A204.1 (cell line): ENCODE measurements around the gene TMEM236.

Source experiments
- FAIRE-seq: peaks from 2 replicates; lab custom pipeline; 2012; peaks lifted over from hg19 to GRCh38; lab: Jason Lieb, UNC

TMEM236 gene

DNA sequence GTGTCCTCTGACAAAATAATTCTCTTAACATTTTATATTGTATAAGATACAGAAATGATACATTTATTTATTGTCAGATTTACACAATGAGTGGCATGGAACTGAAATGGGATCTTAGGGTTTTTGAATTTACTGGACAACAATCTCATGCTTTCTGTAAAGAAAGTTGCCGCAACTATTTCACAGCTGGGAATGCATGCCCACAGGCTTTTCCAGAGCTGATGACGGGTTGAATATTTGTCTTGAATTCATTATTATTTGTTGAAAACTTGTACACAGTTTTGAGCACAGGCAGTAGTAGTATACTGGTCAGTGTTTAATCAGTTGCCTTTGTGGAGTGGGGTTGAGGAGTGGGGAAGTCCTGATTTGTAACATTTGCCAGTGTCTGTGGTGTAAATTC is 36.6 kb downstream of the TMEM236 start:
- no peak for FAIRE-seq

DNA sequence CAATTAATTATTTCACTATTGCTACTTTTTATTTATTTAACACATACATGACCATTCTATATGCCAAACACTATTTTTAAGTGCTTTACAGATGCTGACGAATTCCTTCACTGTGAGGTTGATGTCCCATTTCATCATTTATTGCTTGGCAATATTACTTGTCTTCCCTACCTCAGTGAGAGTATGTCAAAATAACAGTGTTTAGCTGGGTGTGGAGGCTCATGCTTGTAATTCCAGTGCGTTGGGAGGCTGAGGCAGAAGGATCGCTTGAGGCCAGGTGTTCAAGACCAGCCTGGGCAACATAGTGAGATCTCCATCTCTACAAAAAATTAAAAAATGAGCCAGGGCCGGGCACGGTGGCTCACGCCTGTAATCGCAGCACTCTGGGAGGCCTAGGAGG is 37.4 kb downstream of the TMEM236 start:
- FAIRE-seq = no peak

DNA sequence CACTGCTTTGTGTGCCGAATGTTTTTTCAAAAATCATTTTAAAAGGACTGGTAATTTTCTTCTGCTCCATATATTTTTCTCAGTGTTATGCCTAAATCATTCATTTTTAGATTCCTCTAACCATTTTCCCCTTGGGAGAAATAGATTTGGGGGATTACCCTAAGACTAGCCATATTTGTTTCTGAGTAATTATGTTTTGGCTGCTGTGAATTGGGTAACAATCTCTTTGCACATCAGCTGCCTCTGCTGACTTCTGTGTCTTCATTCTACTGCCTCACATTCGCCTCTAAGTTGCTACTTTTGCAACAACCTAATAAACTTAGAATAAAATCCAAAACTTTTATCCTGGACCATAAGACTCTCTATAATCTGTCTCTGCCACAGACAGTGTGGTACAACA is 38.6 kb downstream of the TMEM236 start:
- FAIRE-seq = no peak

DNA sequence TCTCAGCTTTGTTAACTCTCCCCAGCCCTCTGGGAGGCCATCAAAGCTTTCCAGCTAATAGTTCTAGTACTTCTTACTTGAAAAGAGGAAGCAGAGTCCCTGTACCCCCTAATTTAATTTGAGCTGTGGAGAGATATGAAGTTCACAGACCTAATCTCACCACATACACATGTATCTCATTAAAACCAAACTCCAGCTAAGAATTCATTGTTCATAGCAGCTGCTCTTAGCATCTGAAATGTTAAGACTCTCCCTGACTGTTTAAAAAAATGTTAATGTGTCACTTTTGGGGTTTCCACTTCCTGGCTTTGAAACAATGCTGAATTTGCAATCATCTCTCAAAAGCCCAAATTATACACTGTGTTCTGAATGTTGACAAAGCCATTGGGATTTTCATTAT is 41.0 kb downstream of the TMEM236 start:
- FAIRE-seq = no peak

DNA sequence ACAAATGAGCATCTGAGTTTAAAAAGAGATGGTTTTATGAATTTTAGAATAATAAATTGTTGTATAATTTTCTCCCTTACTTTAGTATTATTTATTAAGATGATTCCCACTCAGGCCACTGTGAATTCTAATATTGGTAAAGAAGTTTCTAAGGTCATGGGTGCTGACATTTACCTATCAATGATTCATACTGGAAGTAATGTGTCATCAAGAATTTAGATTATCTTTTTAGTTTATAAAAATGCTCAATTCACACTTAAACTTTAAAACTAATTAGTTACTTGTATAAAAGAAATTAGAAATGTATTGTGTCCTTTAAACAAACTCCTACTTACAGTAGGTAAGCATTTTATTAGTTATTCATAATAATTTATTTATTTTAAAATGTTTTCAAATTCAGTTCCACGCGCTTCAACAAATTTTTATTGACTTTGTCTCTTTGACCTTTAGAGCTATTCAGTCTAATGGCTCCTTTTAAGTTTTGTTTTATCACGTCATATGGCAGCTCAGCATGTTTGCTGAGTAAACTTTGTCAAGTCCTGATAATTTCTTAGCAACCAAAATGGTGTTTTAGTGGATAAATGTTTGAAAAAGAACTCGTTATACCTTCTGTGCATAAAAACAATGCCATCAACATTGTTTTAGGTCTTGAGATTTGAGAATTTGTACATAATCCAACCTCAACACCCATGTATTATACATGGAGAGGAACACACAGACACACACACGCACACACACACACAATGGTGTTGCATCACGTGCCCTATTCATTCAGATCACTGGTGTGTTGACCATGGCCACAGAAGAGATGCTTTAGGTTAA is 42.0 kb downstream of the TMEM236 start:
- FAIRE-seq = no peak

DNA sequence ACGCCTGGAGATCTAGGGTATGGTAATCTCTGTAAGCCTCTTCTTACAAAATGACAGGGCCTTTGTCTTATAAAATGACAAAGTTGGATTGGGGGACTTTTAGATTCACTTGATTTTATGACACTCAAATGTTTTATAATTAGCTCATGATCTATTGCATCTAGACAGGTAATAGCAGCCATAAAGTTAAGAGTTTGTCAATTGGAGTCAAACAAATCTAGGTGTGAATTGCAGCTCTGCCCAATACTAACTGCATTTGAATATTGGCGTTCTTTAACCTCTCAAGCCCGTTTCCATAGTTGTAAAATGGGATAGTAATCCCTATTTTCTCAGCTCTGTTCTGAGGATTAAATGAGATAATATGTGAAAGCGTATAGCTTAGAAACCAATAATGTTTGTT is 43.1 kb downstream of the TMEM236 start:
- FAIRE-seq = no peak

DNA sequence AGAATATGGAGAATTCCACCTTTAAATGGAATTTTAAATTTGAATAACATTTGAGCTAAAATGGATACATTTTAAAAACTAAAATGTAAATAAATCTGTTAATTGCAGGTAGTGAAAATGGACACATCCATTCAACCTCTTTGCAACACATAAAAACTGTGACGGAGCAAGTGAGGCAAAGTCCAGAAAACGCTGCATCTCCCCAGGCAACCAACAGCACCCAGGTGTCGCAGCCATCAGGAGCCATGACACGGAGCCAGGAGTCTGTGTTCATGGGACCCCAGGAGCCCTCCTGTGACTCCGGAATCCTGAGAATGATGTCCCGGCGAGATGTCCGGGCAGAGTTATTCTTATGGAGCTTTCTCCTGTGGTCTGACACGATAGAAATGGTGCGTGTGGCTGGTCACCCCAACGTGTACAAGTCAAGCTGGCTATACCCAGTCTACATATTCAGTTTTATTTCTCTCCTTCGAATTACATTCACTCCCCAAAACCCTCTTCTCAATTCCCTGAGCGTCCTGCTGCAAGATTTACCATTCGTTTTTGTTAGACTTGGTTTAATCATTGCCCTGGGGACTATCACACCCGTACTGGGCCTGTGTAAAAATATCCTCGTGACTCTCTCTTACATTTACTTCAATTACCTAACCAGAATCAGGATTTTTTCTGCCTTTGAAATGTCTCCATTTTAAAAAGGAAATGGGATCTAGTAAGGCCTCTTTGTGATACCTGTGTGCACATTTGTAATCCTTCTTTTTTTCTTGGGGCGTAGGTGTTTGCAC is 44.0 kb downstream of the TMEM236 start:
- no peak for FAIRE-seq

DNA sequence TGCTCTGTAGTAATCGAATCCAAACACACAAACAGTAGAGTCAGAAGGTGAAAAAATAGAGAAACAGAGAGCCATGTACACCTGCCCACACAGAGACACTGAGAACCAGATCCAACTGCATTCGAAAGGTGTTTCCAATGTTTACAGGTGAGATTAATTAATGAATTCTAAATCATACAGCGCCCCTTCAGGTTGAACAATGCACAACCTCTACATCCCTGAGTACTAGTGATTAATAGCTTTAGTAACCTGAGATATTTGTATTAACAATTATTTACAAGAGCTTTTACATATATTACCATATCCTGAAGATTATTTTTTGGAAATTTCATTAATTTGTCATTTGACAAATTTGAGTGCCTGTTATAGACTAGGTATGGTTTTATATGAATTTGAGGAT is 49.5 kb downstream of the TMEM236 start:
- no peak for FAIRE-seq

DNA sequence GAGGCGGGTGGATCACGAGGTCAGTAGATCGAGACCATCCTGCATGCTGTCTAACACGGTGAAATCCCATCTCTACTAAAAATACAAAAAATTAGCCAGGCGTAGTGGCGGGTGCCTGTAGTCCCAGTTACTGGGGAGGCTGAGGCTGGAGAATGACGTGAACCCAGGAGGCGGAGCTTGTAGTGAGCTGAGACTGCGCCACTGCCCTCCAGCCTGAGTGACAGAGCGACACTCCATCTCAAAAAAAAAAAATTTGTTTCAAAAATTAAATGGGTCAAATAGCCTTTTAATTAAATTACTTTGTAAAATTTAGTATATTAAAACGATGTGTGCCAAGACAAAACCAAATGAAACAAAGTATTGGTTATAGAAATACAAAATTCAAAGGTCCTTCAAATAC is 50.3 kb downstream of the TMEM236 start:
- FAIRE-seq = no peak

DNA sequence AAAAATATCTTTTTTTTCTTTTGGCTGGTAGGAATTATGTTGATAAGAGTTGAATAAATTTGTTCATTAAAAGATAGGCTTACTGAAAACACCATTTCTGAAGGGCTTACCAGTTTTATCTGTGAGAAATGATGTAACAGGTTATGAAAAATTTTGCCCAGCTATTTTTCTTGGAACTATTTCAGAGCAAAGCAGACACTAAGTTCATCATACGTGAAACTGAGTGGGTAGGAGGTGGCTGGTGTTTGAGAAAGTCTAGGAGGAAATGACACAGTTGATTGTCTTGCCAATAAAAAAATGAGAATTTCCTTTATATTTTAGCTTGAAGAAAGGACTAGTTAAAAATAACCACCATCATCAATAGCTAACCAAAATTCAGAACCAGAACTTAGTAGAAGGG is 51.0 kb downstream of the TMEM236 start:
- FAIRE-seq = no peak

DNA sequence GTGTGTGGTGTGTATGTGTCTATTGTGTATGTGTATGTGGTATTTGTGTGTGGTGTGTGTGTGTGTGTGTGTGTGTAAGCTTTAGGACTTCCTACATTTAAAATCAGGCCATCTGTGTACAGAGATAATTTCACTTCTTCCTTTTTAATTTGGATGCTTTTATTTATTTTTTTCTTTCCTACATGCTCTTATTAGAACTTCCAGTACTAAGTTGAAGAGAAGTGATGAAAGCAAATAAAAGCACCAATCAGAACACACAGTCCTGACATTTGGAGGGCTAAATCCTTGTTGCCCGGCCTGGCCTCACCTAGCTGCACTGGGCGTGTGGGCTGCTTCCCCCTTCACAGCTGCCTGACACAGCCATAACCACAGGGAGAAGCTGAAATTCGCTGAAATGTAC is 53.3 kb downstream of the TMEM236 start:
- no peak for FAIRE-seq

DNA sequence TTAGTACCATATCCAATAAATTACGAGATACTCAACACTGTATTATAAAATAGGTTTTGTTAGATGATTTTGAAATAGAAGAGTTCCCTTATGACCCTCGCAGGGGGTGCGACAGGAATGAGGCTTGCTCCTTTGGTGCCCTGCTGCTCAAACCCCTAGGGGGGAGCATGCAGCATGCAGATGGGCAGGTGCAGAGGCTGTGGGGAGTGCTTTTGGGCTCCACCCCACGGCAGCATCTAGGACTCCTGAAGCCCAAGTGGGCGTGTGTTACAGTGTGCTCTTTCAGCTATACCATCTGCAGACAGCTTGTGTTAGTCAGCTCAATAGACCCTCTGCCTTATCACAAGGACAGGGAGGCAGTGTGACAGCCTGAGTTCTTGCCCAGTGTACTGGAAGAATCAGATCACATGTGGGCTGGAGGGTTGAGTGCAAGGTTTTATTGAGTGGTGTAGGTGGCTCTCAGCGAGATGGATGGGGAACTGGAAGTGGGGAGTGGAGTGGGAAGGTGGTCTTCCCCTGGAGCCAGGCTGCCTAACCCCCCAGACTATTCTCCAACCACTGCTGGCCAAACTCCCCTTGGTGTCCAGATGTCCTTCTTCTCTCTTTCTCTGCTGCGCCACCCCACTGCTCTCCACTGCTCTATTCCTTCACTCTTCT is 54.0 kb downstream of the TMEM236 start:
- FAIRE-seq = no peak

DNA sequence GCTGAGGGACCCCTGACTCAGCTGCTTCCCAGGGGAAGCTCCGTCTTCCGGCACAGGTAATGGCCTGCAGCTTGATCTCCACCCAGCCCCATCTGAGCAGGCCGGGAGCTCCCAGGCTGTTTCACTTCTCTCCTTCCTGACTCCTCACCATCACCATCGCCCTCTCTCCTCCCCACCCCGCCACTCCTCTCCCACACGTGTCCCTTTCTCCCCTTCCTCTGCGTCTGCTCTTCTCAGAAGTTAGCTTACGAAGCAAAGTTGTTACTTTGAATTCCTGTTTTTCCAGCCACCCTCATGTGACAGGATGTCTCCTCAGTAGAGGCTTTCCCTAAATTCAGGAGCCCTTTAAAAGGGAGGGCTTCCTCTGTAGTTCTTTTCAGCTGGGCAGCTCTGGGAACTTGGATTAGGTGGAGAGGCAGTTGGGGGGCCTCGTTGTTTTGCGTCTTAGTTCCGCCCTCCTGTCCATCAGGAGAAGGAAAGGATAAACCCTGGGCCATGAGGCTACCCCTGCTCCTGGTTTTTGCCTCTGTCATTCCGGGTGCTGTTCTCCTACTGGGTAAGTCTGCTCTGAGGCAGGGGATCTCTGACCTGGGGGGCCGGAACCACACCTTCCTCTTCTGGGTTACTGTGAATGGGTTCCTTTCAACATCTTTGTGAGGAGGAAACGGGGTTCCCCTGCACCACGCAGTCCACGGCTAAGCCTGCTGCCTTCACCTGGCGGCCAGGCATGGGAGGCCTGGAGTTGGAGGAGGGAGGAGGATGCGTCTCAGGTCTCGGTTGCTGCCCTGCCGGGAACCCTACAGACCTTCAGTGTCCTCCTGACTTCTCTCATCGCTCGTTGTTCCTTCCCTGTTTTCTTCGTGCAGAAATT is 57.2 kb downstream of the TMEM236 start, which contains the start of gene MRC1:
MRC1 (plus strand) TSS at position 378 of the 871 bp plus-strand sequence; CDS start at position 496, 118 bp downstream.
- no peak for FAIRE-seq

DNA sequence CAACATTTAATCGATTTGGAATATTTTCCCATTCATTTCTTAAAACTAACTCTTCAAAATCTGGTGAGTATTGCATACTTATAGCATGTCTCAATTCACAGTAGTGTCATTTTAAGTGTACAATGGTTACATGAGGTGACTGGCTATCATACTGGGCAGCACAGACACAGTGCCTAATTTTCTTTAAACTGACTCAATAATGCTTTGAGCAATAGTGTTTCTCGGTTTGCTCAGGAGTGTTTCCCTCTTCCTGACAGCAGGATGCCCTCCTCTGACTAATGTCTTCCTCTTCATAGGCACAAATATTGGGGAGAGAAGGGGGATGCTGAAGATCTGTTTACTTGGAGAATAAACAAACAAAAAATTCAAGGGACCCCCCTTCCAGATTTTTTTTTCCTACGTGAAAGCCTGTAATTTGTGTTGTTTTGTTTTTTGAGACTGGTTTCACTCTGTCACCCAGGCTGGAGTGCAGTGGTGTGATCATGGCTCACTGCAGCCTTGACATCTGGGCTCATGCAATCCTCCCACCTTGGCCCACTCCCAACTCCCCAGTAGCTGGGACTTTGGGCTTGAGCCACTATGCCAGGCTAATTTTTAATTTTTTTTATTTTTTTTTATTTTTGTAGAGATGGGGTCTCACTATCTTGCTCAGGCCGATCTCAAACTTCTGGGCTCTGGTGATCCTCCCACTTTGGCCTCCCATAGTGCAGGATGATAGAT is 59.3 kb downstream of the TMEM236 start:
- no peak for FAIRE-seq

DNA sequence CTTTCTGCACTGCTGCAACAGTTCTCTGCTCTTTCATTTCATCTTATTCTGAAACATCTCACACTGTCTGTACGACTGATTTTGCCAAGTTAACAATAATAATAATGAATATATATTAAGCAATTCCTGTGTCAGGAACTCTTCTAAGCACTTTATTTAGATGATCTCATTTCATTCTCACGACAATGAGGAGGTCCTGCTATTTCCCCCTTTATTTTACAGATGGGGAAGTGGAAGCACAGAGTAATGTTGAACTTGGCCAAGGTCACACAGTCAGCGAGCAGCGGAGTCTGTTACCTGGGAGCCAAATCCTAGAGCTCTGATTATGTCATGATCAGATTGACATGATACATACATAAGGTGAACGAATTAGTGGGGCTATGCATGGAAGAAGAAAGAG is 63.0 kb downstream of the TMEM236 start:
- FAIRE-seq = no peak

DNA sequence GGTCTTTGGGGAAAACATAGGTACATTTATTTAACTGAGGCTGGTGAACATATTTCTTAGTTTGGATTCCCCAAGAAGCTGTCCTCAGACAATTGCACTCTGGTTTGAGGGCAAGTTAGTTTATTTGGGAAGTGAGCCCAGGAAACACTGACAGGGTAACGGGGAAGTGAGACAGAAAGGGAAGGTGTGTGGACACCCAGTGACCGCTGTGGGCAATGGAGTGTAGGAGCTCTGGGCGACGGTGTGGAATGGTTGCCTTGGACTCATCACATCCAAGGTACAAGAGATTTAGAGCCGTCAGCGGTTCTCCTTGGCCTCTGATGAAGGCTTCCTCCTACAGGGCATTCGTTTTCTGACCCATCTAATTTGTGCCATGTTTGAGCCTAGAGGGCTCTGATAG is 64.2 kb downstream of the TMEM236 start:
- no peak for FAIRE-seq

DNA sequence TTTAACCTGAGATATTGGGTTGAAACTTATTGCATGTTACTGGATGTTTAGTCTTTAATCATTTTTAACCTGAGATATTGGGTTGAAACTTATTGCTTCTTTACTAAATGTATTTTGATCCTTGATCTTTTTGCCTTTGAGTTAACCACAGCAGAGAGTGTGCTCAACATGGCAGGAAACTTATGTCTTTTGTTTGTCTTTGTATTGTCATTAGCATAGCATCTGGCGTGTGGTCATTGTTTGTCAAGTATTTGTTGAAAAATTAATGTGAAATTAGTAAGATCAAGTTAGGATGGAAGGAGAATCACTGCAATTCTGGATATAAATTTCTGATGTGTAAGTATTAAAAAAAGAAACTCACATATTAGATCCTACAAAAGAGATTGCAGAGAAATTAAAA is 65.3 kb downstream of the TMEM236 start:
- no peak for FAIRE-seq

DNA sequence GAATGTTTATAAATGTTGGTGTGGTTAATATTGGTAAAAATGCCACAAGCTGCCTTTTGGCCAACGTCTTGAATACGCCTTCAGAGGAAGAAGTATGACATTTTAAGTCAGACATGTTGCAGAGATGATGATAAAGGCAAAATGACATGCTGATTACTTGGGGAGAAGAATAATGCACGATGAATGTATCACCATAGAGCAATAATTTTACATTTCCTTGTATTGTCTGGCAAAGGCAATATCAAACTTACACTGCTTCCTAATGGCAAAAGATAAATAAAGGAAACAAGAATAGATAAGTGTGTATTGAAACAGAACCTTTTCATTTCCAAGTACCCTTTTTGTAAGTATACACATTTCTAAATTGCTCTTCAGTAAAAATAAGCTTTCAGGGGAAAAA is 65.8 kb downstream of the TMEM236 start:
- no peak for FAIRE-seq

DNA sequence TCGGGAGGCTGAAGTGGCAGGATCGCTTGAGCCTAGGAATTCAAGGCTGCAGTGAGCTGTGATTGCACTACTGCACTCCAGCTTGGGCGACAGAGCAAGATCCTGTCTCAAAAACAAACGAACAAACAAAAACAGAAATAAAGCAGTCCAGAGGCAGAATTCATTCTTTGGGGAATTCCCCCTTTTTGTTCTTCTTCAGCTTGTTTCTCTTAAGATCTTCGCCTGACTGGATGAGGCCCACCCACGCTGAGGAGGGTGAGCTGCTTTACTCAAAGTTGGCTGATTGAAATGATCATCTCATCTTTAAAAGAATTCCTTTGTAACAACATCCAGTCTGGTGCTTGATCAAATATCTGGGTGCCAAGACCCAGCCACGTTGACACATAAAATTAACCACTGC is 67.8 kb downstream of the TMEM236 start:
- no peak for FAIRE-seq

DNA sequence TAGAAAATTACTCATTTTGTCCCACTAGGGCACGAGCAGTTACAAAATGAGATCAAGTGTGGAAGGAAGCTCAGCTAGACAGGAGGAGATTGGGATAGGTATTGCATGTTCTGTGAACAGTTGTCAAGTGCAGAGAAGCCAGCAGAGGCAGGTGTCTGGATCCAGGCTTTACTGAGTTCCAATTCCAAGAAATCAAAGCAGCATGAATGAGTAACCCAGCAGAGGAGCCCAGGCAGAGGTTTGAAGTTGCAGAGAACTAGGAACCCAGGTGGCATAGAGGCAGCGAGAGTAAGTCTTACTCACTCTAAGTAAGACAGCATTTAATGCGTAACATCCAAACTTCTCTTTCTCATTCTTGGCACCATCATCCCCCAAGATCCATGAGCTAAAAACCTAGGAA is 68.9 kb downstream of the TMEM236 start:
- no peak for FAIRE-seq

DNA sequence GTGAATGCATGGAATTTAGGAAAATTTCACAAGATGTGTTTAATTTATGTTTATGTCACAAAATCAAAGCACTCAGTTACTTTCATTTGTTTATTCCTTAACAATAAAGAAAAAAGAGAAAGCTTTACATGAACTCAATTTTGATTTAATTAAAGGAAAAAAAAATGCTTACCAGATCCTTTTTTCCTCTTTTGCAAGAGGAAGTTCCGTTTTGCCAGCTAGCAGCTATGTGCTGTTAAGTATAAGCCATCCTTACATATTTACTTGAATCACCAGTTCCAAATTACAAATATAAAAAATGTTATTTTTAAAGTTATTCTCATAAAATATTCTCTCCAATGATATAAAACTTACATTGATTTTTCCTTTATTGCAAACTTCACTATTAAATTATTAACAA is 69.9 kb downstream of the TMEM236 start:
- FAIRE-seq = no peak

DNA sequence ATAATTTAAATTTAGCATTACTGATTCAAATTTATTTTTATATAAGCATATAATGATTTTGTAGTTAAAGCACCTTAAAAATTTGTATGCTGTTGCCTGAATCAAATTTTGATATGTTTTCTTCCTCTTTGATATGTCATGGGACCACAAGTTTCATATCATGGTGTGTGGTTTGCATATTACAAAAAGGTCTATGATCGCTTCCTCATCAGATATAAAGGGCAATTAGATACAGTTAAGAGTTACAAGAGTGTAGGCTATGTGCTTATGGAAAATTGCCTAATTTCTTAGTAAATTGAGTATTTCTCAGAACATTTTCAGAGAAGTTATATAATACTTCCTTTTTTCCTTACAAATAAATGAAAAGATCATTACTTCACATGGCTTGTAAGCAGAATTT is 79.3 kb downstream of the TMEM236 start:
- no peak for FAIRE-seq
